ENCODE results near the gene NTNG1. TPM values are rescaled to one million over a fixed set of nuclear protein-coding genes. Genes with fewer than 3 reads are reported as not detected.

NTNG1 gene
- total and polyA plus RNA-seq, 12 donors = 0.06 TPM; not detected in 11

GRCh38 chr1:107487506-107487905 lies 346.7 kb downstream of the NTNG1 start:
- no peaks in the 10 kb centered on the region for H3K9me3 ChIP-seq
- H3K27me3 ChIP-seq = peaks cover 0 to 18% (median 0%) of the 10 kb centered on the region in 7 donors
- DNase-seq (no peak), ATAC-seq (no peak)
- TF ChIP-seq CTCF (IDR thresholded peaks at IDR 0.05) = no peak
- intact Hi-C loops (cut with DNase I) = no loop called here
- H3K36me3 ChIP-seq = no peaks in the 10 kb centered on the region
- WGBS, 2 donors = 32 to 33% methylated on average over 2 of the region's 2 CpGs
- no peaks in the 10 kb centered on the region for H3K4me1 ChIP-seq
- no peak overlapping the region for H3K4me3 ChIP-seq
- H3K27ac ChIP-seq = no peak overlapping the region

- no peak for TF ChIP-seq CTCF (IDR thresholded peaks at IDR 0.05)
- no peaks in the 10 kb centered on the region for H3K9me3 ChIP-seq
- H3K36me3 ChIP-seq = no peaks in the 10 kb centered on the region
- 76 to 79% methylated on average over 4 of the region's 4 CpGs for WGBS, 2 donors
- DNase-seq (no peak), ATAC-seq (no peak)
- no peak overlapping the region for H3K4me3 ChIP-seq
- no peaks in the 10 kb centered on the region for H3K4me1 ChIP-seq
- H3K27ac ChIP-seq = no peak overlapping the region
- peaks cover 0 to 8% (median 0%) of the 10 kb centered on the region in 7 donors for H3K27me3 ChIP-seq
- intact Hi-C loops (cut with DNase I) = no loop called here
Observed at GRCh38 chr1:107491582-107491981, 350.7 kb downstream of the NTNG1 start.

GRCh38 chr1:107493111-107493716 lies 352.4 kb downstream of the NTNG1 start:
- Histone ChIP-seq H3K27me3 (peaks cover 0 to 4% (median 0%) of the 10 kb centered on the region in 7 donors), H3K9me3 (no peaks in the 10 kb centered on the region), H3K4me3 (no peak overlapping the region), H3K27ac (no peak overlapping the region), H3K4me1 (no peaks in the 10 kb centered on the region), H3K36me3 (no peaks in the 10 kb centered on the region)
- intact Hi-C loops (cut with DNase I) = no loop called here
- WGBS, 2 donors = 84 to 88% methylated on average over 4 of the region's 4 CpGs
- ATAC-seq (no peak), DNase-seq (no peak)
- no peak for TF ChIP-seq CTCF (IDR thresholded peaks at IDR 0.05)

GRCh38 chr1:107494061-107494460 lies 353.2 kb downstream of the NTNG1 start:
- no peak overlapping the region for H3K27ac ChIP-seq
- 89 to 91% methylated on average over 6 of the region's 6 CpGs for WGBS, 2 donors
- ATAC-seq (no peak), DNase-seq (no peak)
- intact Hi-C loops (cut with DNase I) = no loop called here
- no peak for TF ChIP-seq CTCF (IDR thresholded peaks at IDR 0.05)
- no peaks in the 10 kb centered on the region for H3K4me1 ChIP-seq
- no peaks in the 10 kb centered on the region for H3K9me3 ChIP-seq
- no peaks in the 10 kb centered on the region for H3K36me3 ChIP-seq
- no peak overlapping the region for H3K4me3 ChIP-seq
- H3K27me3 ChIP-seq = peaks cover 0 to 4% (median 0%) of the 10 kb centered on the region in 7 donors
